K562 (cell line): ENCODE results near the gene APOM. TPM values are rescaled to one million over a fixed set of nuclear protein-coding genes. Genes with fewer than 3 reads are reported as not detected.
A peak's percentile ranks its signal among the peaks of the same experiment; 100 is the strongest.

Experiments
- CBFA2T3 ChIP-seq: fragments of 450-650 bp; IDR thresholded peaks from 2 replicates; pipeline ENCODE4 v1.6.1; 2017
- CBX8 ChIP-seq: fragments of 200-600 bp; sonication (generic); IDR thresholded peaks from 2 replicates; pipeline ENCODE4 v1.6.1; 2012; ENCODE audit warnings: borderline replicate concordance, mixed run types, low read depth, mild to moderate bottlenecking, moderate library complexity, mixed read lengths, low read length, control low read depth, inconsistent platforms; ENCODE audit not compliant: poor library complexity, severe bottlenecking; ENCODE audit errors: extremely low read depth
- CEBPG ChIP-seq, 3 experiments: fragments of 200-800 bp in 1 of 3; sonication (Bioruptor generic) in 1 of 3; sonication (generic) in 1 of 3; formaldehyde crosslinking in 1 of 3; IDR thresholded peaks in 2 of 3; conservative IDR thresholded peaks in 1 of 3; 2 replicates each; pipeline versions ENCODE4 v1.6.1 to v1.8.0; 2016 to 2022; ENCODE audit warnings: missing compliant biosample characterization in 2 of 3, missing genetic modification characterization in 2 of 3, mild to moderate bottlenecking in 1 of 3, missing genetic modification reagents in 1 of 3
- CHCHD3 ChIP-seq: fragments of 250-450 bp; sonication (Bioruptor Pico); IDR thresholded peaks from 2 replicates; pipeline ENCODE4 v2.1.2; 2022; ENCODE audit warnings: mild to moderate bottlenecking
- CTCF ChIP-seq, 3 experiments: IDR thresholded peaks in 2 of 3; conservative IDR thresholded peaks in 1 of 3; 2 replicates each; pipeline ENCODE4 v1.5.1; 2011 to 2012; ENCODE audit warnings: low read length in 3 of 3, mild to moderate bottlenecking in 3 of 3, control low read depth in 2 of 3, improper control_type of control experiment in 1 of 3, inconsistent platforms in 1 of 3, low read depth in 1 of 3, mixed read lengths in 1 of 3, moderate library complexity in 1 of 3; ENCODE audit not compliant: insufficient read depth in 2 of 3
- GABPB1 ChIP-seq: sonication (generic); formaldehyde crosslinking; IDR thresholded peaks from 2 replicates; pipeline ENCODE4 v1.8.0; 2022; ENCODE audit warnings: mild to moderate bottlenecking, missing genetic modification reagents
- KLF10 ChIP-seq: fragments of 250-450 bp; sonication (Bioruptor Pico); IDR thresholded peaks from 2 replicates; pipeline ENCODE4 v1.6.1; 2021; ENCODE audit warnings: matching md5 sums
- MEF2D ChIP-seq: conservative IDR thresholded peaks from 2 replicates; pipeline ENCODE4 v1.6.1; 2016; ENCODE audit warnings: low read depth, missing genetic modification characterization, missing compliant biosample characterization
- NCOR1 ChIP-seq: fragments of 450-650 bp; IDR thresholded peaks from 2 replicates; pipeline ENCODE4 v1.6.1; 2016; ENCODE audit warnings: mild to moderate bottlenecking, moderate library complexity
- NFYB ChIP-seq: IDR thresholded peaks from 2 replicates; pipeline ENCODE4 v1.6.1; 2011; ENCODE audit warnings: mild to moderate bottlenecking, moderate library complexity; ENCODE audit not compliant: insufficient read length; ENCODE audit errors: extremely low read depth
- PATZ1 ChIP-seq: fragments of 250-450 bp; sonication (Bioruptor Pico); IDR thresholded peaks from 2 replicates; pipeline ENCODE4 v1.5.0; 2020; ENCODE audit warnings: mild to moderate bottlenecking, borderline replicate concordance
- SIN3A ChIP-seq, 2 experiments: fragments of 150-350 bp in 1 of 2; IDR thresholded peaks; 2 replicates each; pipeline ENCODE4 v1.6.1; 2011 to 2016; ENCODE audit warnings: borderline replicate concordance in 2 of 2, low read depth in 2 of 2, low read length in 2 of 2, mild to moderate bottlenecking in 2 of 2, moderate library complexity in 2 of 2; ENCODE audit not compliant: control insufficient read depth in 1 of 2
- SNRNP70 ChIP-seq: fragments of 200-400 bp; formaldehyde crosslinking; optimal IDR thresholded peaks from 2 replicates; pipeline ENCODE3; 2017; ENCODE audit warnings: low read depth, low read length
- TAF9B ChIP-seq: fragments of 450-650 bp; IDR thresholded peaks from 2 replicates; pipeline ENCODE4 v1.6.1; 2018; ENCODE audit warnings: mild to moderate bottlenecking; ENCODE audit not compliant: partially characterized antibody
- TBP ChIP-seq: optimal IDR thresholded peaks from 2 replicates; pipeline ENCODE3; 2011; ENCODE audit warnings: low read depth, low read length, improper control_type of control experiment
- THAP7 ChIP-seq: fragments of 250-450 bp; sonication (Bioruptor Pico); IDR thresholded peaks from 2 replicates; pipeline ENCODE4 v1.5.0; 2021
- THRA ChIP-seq: fragments of 450-650 bp; IDR thresholded peaks from 2 replicates; pipeline ENCODE4 v1.6.1; 2017; ENCODE audit warnings: mild to moderate bottlenecking, moderate library complexity
- ZC3H4 ChIP-seq: sonication (generic); formaldehyde crosslinking; IDR thresholded peaks from 2 replicates; pipeline ENCODE4 v1.9.0; 2021; ENCODE audit warnings: missing genetic modification reagents, borderline replicate concordance
- ZNF239 ChIP-seq: fragments of 250-450 bp; sonication (Bioruptor Pico); IDR thresholded peaks from 2 replicates; pipeline ENCODE4 v1.4.0; 2020; ENCODE audit warnings: mild to moderate bottlenecking
- ZNF274 ChIP-seq: IDR thresholded peaks from 2 replicates; pipeline ENCODE4 v1.6.1; 2011; ENCODE audit warnings: low read depth, mild to moderate bottlenecking, low read length, moderate library complexity, borderline replicate concordance
- ZNF644 ChIP-seq: fragments of 200-800 bp; sonication (Bioruptor generic); IDR thresholded peaks from 2 replicates; pipeline ENCODE4 v1.6.1; 2016; ENCODE audit warnings: low read depth, missing genetic modification characterization, missing compliant biosample characterization
- polyA plus RNA-seq, 8 experiments: library from polyadenylated mRNA; depleted of rRNA in 4 of 8; stranded (reverse) in 5 of 8; unstranded in 3 of 8; fragments of >200 nt; fragmentation: Nextera tagmentation in 2 of 8; fragmentation: Illumina TruSeq in 1 of 8; extraction: Ambion mirVana in 2 of 8; extraction: Trizol in 1 of 8; gene quantifications; 2 replicates each; pipeline versions ENCODE4 v1.2.1 to v1.2.3, GENCODE V29; 2011 to 2014; ENCODE audit warnings: inconsistent platforms in 1 of 8, missing spikeins in 1 of 8
- total RNA-seq, 7 experiments: library from RNA; depleted of rRNA in 6 of 7; stranded (reverse); fragments of >200 nt in 6 of 7; fragmentation: Illumina TruSeq in 2 of 7; extraction: Trizol in 2 of 7; gene quantifications; 2 replicates each; pipeline versions ENCODE4 v1.2.1 to v1.2.3, GENCODE V29; 2011 to 2021; ENCODE audit warnings: low replicate concordance in 1 of 7

Gene APOM
- total and polyA plus RNA-seq, 9 of the 15 experiments (the other 6 are each of a cell fraction or from before 2014, with no cell fraction given) = 5.7 to 24.3 (median 10.4) TPM

GRCh38 chr6:31665501-31666336 lies 10.0 kb downstream of the APOM start, which contains the start of gene CSNK2B (continued):
- TF ChIP-seq ZNF274 (no peak), KLF10 (CRISPR knock-in tag) (no peak; the same call in 1 of the 2 replicates), THAP7 (CRISPR knock-in tag) (no peak), ZNF644 (peak; percentile 95), GABPB1 (peak; percentile 96), CEBPG (CRISPR knock-in tag; IDR thresholded peaks at IDR 0.05) (no peak), CEBPG (tag; conservative IDR thresholded peaks at IDR 0.05 in 1 of 2, IDR thresholded peaks at IDR 0.05 in 1 of 2) (no peak), CHCHD3 (CRISPR knock-in tag) (peak; percentile 94), ZC3H4 (CRISPR knock-in tag) (no peak), MEF2D (tag) (no peak; the same call in 1 of the 2 replicates), ZNF239 (no peak), PATZ1 (CRISPR knock-in tag) (0 out of 2 replicates have a peak, but pooled peaks have one; percentile 28), NCOR1 (no peak), TAF9B (no peak), TBP (peak; percentile 83), CTCF (IDR thresholded peaks at IDR 0.05 in 2 of 3, conservative IDR thresholded peaks at IDR 0.05 in 1 of 3; ENCODE audit: insufficient read depth in 2 of 3, low read depth in 1 of 3, low read length in 3 of 3) (peak; percentile 18 to 42 (median 33); a peak in 4 of 6 replicates), CBFA2T3 (no peak), NFYB (no peak), THRA (no peak), CBX8 (no peak), SIN3A (IDR thresholded peaks at IDR 0.05; ENCODE audit: borderline replicate concordance in 2 of 2, control insufficient read depth in 1 of 2, low read depth in 2 of 2, low read length in 2 of 2) (peak; percentile 69 to 76; a peak in 2 of 4 replicates), SNRNP70 (no peak)
